Activated CD4-positive, alpha-beta T cell treated with anti-CD3 and anti-CD28 coated beads, Interleukin-2, amount 50 U/mL, for 16 hours (primary cell): ENCODE data around the gene MYO9B.
"Not testable (repeated sequence)": the region's sequence is repeated elsewhere in the genome, so short reads cannot be mapped to it uniquely, and the experiment has no call there.

Source experiments
- DNase-seq: peaks from one replicate; pipeline ENCODE4 v3.0.0-alpha.2; 2020

Gene MYO9B

DNA sequence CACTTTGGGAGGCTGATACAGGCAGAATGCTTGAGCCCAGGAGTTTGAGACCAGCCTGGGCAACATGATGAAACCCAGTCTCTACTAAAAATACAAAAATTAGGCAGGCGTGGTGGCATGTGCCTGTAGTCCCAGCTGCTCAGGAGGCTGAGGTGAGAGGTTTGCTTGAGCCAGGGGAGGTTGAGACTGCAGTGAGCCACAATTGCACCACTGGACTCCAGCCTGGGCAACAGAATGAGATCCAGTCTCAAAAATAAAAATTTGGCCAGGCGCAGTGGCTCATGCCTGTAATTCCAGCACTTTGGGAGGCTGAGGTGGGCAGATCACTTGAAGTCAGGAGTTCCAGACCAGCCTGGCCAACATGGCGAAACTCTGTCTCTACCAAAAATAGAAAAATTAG is 19.1 kb downstream of the MYO9B start:
- not testable (repeated sequence) for DNase-seq

DNA sequence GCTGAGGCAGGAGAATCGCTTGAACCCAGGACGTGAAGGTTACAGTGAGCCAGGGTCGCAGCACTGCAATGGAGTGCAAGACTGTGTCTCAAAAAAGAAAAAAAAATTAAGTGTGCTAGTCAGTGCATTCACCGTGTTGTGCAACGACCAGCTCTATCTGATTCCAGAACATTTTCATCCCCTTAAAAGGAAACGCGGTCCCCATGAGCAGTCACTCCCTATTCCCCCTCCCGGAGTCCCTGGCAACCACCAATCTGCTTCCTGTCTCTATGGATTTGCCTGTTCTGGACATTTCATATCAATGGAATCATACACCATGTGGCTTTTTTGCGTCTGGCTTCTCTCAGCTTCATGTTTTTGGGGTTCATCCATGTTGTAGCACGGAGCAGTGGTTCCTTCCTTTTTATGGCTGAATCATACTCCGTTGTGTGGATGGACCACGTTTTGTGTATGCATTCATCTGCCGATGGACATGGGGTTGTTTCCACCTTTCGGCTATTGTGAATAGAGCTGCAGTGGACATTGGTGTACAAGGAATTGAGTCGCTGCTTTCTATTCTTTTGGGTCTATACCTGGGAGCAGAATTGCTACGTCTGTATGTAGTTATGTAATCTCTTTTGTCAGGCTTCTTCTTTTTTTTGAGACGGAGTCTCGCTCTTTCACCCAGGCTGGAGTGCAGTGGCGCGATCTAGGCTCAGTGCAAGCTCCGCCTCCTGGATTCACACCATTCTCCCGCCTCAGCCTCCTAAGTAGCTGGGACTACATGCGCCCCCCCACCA is 19.8 kb downstream of the MYO9B start:
- DNase-seq: no peak

GRCh38 chr19:17097593-17098126 is 22.1 kb downstream of the MYO9B start:
- no peak for DNase-seq

DNA sequence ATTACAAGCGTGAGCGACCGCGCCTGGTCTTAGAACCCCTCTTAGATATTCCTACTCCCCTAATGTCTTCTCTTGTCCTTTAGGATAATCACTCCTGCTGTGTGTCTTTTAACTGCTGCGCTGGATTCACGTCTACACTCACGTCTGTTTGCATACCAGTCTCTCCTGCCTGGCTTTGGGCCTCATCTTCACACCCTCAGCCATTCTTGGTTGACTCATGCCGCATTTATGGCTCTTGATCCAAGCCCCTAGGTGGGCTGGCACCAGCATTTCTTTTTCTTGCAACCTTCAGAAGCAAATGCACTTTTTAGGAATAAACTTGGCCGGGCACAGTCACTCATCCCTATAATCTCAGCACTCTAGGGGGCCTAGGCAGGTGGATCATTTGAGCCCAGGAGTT is 22.7 kb downstream of the MYO9B start:
- DNase-seq: no peak

DNA sequence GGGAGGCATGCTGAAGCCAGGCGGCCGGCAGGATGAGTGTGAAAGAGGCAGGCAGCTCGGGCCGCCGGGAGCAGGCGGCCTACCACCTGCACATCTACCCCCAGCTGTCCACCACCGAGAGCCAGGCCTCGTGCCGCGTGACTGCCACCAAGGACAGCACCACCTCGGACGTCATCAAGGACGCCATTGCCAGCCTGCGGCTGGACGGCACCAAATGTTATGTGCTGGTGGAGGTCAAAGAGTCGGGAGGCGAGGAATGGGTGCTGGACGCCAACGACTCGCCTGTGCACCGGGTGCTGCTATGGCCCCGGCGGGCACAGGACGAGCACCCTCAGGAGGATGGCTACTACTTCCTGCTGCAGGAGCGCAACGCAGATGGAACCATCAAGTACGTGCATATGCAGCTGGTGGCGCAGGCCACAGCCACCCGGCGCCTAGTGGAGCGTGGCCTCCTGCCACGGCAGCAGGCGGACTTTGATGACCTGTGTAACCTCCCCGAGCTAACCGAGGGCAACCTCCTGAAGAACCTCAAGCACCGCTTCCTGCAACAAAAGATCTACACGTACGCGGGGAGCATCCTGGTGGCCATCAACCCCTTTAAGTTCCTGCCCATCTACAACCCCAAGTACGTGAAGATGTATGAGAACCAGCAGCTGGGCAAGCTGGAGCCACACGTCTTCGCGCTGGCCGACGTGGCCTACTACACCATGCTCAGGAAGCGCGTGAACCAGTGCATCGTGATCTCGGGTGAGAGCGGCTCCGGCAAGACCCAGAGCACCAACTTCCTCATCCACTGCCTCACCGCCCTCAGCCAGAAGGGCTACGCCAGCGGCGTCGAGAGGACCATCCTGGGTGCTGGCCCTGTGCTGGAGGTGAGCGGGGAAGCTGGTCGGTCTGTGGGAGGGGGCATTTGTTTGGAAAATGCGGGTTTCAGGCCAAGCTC is 26.4 kb downstream of the MYO9B start:
- DNase-seq: no peak

DNA sequence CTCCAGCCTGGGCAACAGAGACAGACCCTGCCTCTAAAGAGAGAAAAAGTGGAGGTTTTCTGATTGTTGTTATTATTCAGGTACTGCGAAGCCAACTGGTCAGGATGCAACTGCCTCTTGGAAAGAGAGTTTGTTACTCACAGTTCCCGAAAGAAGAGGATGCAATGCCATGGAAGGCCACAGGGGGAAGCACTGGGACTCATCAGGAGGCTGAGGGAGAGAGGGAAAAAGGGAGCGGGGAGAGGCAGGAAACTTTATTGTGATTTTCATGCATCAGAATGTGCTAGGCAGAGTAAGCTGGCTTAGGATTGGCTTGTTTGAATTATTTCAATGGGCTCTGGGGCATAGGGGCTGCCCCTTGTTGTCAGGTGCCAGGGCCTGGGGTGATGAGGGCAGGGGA is 27.6 kb downstream of the MYO9B start:
- DNase-seq: peak; percentile 23

DNA sequence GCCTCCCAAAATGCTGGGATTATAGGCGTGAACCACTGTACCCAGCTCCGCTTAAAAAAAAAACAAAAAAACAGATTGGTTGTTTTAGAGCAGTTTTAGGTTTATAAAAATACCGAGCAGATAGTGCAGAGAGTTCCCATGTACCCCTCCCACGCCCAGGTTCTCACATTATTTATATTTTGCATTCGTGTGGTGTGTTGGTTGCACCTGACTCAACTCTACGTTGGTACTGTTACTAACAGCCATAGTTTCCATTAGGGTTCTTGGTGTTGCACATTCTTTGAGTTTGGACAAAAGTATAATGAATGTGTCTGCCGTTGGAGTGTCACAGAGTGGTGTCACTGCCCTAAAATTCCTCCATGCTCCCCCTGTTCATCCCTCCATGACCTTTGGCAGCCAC is 29.1 kb downstream of the MYO9B start:
- no peak for DNase-seq

DNA sequence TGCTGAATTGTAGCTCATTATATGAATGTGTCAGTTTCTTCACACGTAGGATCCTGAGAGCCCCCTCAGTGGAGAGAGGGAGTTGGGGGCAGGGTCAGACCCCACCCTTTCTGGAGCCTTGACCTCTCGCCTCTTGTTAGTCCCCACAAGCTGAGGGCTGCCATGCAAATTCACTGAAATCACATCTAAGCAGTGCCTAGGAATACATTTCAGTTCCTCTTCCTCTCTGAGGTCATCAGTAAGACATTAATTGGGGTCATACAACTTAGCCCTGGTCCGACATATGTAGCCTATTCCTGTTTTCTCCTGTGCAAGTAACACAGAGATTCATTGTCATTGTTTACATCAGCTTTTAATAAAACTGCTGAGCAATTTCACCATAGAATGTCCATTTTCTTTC is 30.0 kb downstream of the MYO9B start:
- DNase-seq: no peak

DNA sequence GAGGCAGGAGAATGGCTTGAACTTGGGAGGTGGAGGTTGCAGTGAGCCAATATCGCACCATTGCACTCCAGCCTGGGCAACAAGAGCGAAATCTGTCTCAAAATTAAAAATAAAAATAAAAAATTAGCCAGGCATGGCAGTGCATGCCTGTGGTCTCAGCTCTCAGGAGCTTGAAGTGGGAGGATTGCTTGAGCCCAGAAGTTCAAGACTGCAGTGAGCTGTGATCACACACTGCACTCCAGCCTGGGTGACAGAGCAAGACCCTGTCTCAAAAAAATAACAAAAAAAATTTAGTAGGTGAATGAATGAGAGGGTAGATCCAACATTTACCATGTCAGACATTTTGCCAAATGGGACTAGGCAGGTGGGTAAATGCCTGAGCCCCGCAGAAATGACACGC is 31.4 kb downstream of the MYO9B start:
- DNase-seq: not testable (repeated sequence)

DNA sequence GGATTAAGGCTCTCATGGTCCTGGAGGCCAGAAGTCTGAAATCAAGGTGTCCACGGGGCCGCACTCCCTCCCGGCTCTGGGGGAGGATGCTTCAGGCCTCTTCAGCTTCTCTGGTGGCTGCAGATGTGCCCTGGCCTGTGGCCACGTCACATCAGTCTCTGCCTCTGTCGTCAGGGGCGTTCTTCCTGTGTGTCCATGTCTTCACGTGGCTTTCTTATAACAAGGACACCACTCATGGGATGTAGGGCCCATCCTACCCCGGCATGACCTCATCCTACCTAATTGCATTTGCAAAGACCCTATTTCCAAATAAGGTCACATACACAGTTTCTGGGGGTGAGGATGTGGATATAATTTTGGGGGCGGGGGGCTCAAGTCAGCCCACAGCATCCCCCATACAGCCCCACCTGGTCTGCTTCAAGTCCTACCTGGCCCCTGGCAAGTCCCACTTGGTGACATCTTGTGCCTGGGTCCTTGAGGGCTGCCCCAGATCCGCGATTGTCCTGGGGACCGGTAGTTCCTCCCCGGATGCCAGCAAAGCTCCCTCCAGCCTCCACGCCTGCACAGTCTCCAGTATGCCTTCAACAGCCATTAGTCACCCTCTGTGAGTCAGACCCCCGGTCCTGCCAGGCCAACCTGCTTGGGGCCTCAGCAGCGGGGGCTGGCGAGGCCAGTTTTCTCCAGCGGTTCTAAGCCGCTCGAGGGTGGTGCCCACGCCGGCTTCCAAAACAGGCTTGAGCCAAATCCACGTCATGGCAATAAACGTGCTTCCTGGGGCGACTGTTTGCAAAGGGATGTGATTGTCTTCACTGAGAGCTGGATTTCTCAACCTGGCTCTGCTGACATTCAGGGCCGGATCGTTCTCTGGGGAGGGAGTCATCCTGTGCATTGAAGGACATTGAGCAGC is 32.2 kb downstream of the MYO9B start:
- DNase-seq: no peak

DNA sequence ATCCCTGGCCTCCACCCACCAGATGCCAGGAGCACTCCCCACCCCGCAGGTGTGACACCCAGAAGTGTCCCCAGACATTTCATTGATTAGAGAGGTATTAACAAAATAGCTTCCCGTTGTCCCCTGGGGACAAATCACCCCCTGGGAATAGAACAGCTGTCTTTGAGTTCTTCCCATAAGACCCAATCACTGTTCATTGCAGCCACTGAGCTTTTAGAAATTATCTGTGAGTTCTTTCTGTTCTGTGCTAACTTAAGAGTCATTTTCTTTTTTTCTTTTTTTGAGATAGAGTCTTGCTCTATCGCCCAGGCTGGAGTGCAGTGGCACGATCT is 32.8 kb downstream of the MYO9B start:
- no peak for DNase-seq

GRCh38 chr19:17109300-17109699 is 33.7 kb downstream of the MYO9B start:
- no peak for DNase-seq

DNA sequence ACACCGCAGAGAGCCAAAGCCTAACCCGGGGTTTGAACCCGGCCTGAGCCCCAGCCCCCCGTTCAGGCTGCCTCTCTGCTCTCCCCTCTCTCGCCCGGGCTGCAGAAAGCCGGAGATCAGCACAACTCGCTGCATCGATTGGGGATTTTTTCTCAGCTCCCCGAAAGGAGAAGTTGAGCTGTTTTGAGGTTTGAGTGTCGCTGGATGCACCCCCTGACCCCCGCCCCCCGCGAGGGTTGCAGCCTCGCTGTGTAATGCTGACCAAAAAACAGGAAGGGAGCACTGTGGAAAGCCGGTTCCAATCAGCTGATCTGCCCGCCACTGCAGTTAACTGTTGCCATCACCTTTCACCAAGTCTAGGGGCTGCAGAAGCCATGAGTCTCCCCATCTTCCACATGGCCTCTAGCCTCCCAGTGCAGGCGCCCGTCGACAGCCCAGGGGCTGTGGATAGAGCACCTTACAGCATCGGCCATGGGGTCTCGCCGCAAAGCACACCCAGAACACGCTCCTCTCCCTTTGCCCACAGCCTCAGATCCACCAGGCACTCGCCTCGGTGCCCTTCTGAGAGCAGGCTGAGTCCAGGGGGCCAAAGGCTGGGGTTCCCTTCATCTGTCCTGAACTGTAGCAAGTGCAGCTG is 34.5 kb downstream of the MYO9B start:
- no peak for DNase-seq

- DNase-seq: no peak
Measured at GRCh38 chr19:17110599-17110966, 35.0 kb downstream of the MYO9B start.

- DNase-seq: no peak
Measured at GRCh38 chr19:17111766-17112165, 36.2 kb downstream of the MYO9B start.

DNA sequence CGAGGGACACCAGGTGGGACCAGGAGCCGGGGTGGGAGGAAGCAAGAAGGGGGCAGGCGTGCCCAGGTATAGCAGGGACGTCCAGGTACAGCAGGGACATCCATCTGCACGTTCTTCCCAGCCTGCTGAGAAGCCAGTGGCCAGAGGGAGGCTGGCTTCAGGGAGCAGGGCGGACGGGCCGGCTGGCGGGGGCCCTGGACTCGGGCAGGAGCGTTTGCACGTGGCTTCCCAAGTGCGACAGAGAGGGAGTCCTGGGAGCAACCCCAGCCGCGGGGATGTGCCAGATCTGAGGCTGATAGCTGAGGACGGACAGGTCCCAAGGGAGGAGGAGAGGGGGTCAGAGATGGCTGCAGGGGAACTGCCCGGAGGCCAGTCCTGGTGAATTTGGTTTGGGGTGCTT is 36.7 kb downstream of the MYO9B start:
- no peak for DNase-seq

DNA sequence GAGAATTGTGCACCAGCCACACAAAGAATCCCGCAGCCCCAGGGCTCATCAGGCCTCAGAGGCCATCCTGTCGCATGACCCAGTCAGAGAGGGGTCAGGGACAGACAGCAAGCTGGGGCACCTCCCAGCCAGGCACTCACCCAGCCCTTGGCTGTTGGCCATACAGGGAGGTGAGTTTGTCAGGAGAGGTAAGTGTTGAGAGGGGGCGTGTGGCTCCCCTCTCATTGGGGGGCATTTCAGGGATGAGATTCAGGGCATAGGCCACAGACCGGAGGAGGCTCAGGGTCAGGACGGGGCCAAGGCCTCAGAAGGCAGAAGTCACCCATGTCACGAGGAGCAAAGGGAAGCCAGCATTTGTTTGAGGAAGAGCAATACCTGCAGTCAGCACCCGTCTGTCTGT is 37.1 kb downstream of the MYO9B start:
- DNase-seq: no peak

- no peak for DNase-seq
Measured at GRCh38 chr19:17113127-17113785, 37.7 kb downstream of the MYO9B start.

DNA sequence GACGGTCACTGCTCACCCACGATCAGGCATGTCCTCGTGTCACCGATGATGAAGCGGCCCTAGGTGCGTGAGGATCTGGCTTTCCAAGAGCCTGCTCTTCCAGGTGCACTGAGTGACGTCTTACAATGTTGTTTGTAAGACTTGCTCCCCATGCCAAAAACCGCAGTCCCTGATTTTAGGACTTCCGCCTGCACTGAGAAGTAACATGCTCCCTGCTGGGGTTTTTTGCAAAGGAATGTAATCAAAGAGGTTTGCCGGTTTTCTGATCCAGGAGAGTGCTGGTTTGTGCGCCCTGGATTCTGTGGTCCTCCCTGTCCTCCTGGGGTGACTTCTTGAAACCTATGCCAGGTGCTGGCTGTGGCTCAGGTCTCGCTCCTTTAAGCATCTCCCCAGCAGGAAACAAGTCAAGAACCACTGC is 38.8 kb downstream of the MYO9B start:
- DNase-seq: no peak

DNA sequence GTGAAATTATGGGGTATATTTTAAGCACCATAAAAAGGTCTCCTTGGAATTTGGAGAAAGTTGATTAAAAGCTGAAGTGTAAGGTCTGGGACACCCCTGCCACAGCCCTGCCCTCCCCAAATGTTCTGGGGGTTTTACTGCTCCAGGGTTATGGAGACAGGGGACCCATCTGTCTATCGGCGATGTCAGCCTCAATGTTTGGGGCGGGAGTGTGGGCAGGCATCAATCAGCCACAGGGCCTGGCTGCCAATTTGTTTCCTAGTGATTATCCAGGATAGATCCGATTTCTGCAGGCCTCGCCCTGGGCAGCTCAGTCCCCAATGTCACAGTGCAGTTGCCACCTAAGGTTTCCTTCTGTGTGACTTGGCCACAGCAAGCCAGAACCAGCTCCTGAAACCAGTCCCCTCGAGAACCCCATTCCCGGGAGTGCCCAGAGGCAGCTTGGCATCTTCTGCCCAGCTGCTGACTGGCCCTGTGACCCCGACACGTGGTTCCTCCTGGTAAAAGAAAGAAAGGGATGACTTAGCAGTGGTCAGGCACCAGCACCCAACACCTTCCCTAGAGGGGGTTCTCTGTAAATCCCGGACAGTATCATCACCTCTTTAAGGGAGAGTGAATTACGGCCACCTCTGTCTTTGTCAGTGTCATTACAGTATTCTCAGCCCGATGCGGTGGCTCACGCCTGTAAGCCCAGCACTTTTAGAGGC is 41.6 kb downstream of the MYO9B start:
- DNase-seq: no peak

DNA sequence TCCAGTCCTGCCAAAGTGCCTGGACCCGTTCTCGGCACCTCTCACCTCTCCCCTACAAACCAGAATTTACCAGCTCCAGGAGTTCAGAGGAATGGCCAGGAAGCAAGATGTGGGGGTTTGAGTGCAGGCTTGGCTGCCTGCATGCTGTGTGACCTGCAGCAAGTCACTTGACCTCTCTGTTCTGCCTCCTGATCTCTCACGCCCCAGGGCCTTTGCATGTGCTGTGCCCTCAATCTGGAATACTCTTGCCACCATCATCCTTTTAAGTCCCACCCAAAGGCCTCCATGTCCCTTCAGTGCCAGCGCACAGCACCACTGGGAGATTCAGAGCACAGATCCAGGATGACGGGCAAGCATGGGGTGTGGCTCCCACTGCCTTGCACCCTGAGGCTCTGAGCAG is 43.4 kb downstream of the MYO9B start:
- no peak for DNase-seq
